WTC11 (cell line): ENCODE data around the gene MYO1A.

ENCODE experiments used
- ATF2 ChIP-seq: sonication (generic); formaldehyde crosslinking; IDR thresholded peaks from 2 replicates; pipeline ENCODE4 v1.8.1; 2022; ENCODE audit warnings: low read depth, missing genetic modification reagents, borderline replicate concordance
- CTCF ChIP-seq: fragments of 200-600 bp; IDR thresholded peaks from 2 replicates; pipeline ENCODE4 v1.8.0; 2022; ENCODE audit warnings: antibody characterized with exemption
- E2F1 ChIP-seq: sonication (generic); formaldehyde crosslinking; IDR thresholded peaks from 2 replicates; pipeline ENCODE4 v1.8.0; 2022; ENCODE audit warnings: mild to moderate bottlenecking, missing genetic modification reagents
- FOXP4 ChIP-seq: sonication (generic); formaldehyde crosslinking; IDR thresholded peaks from 2 replicates; pipeline ENCODE4 v1.8.0; 2022; ENCODE audit warnings: mild to moderate bottlenecking, missing genetic modification reagents
- NFYB ChIP-seq: sonication (generic); formaldehyde crosslinking; conservative IDR thresholded peaks from 2 replicates; pipeline ENCODE4 v1.8.0; 2022; ENCODE audit warnings: low read depth, missing genetic modification reagents
- SOX15 ChIP-seq: fragments of 250-450 bp; sonication (Bioruptor Pico); IDR thresholded peaks from 2 replicates; pipeline ENCODE4 v1.9.0; 2021; ENCODE audit warnings: mild to moderate bottlenecking
- TP53 ChIP-seq: sonication (generic); formaldehyde crosslinking; IDR thresholded peaks from 2 replicates; pipeline ENCODE4 v1.8.1; 2023; ENCODE audit warnings: mild to moderate bottlenecking, missing genetic modification reagents
- USF1 ChIP-seq: sonication (generic); formaldehyde crosslinking; IDR thresholded peaks from 2 replicates; pipeline ENCODE4 v1.8.0; 2022; ENCODE audit warnings: mild to moderate bottlenecking, missing genetic modification reagents
- ZMAT4 ChIP-seq: fragments of 250-450 bp; sonication (Bioruptor Pico); IDR thresholded peaks from 2 replicates; pipeline ENCODE4 v1.9.0; 2021; ENCODE audit warnings: mild to moderate bottlenecking

GRCh38 chr12:57099047-57099714 is 49.3 kb upstream of the MYO1A start:
- no peak for TF ChIP-seq ATF2
- TF ChIP-seq CTCF: no peak
- TF ChIP-seq ZMAT4 (CRISPR knock-in tag): no peak
- TF ChIP-seq SOX15 (CRISPR knock-in tag): no peak
- no peak for TF ChIP-seq FOXP4 (CRISPR knock-in tag)
- TF ChIP-seq E2F1 (CRISPR knock-in tag): no peak
- TF ChIP-seq NFYB (CRISPR knock-in tag): no peak
- no peak for TF ChIP-seq TP53 (CRISPR knock-in tag)
- TF ChIP-seq USF1 (CRISPR knock-in tag): no peak
